GM19455 (cell line): ENCODE results near the gene DLEC1.
"Not testable (repeated sequence)": the region's sequence is repeated elsewhere in the genome, so short reads cannot be mapped to it uniquely, and the experiment has no call there.

ENCODE experiments used
- ATAC-seq: cut with Tn5 transposase; IDR thresholded peaks from one replicate; pipeline ENCODE4 v1.9.1; 2021; ENCODE audit not compliant: unreplicated experiment

Gene DLEC1

DNA sequence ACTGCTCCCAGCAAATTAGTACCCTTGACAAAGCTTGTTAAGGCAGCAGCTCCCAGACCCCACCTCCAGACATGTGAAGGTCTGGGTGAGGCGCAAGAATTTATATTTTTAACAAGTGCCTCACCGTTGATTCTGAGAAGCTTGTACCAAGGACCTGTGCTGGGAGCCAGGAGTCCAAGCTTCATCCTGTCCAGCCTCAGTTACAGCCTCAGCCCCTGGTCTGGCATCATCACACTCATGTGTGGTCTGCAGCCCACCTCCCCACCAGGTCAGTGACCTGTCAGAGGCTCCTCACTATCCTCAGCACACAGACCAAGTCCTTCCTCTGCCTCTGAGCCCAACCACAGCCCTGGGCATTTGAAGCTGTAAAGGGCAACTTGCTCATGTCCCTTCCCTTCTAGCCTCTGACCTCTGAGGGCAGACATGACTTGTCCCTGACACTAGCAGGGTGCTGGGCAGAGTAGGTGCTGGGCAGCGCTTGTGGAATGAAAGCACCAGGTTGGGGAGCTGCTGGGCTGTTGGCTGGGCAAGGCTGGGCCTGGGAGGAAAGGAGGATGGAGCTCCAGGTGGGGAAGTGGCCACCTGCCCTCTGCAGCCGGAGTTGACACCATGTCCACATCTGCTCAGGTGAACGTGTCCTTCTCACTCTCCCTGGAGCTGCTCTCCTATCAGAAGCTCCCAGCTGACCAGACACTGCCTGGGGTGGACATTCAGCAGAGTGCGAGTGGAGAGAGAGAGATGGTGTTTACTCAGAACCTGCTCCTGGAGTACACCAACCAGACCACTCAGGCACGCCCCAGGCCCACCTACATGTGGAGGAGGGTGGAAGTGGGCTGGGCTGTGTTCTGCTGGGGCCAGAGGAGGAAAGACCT lies 81.0 kb downstream of the DLEC1 start:
- no peak for ATAC-seq

DNA sequence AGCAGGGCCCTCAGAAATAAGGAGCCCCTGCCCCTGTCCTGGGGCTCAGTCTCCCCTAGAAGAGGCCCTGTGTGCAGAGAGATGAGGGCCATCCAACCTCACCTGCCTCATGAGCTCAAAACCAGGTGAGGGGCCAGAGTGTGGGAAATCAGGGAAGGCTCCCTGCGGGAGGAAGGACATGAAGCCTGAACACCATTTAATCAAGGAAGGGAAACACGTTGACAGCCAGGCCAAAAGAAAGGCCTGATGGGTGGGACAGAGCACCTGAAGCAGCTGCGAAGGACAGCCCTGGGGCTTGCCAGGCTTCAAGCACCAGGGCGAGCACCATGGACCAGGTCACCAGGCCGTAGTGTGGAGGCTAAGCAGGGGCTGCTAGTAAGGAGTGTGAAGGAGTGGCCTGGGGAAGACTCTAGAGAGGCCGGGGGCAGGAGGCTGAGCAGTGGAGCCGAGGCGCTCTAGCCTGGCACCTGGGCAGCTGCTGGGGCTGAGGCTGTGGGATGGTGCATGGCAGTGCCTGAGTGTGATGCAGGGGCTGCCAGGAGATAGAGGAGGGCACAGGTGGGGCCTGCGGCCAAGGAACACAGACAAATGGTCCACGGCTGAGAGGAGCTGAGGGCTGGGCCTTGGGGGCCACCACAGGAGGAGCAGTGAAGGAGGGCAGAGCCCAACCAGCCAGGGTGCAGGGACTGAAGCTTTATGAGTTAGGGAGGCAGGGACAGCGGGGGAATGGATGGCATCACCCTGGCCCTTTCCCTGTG lies 81.9 kb downstream of the DLEC1 start:
- ATAC-seq: no peak

DNA sequence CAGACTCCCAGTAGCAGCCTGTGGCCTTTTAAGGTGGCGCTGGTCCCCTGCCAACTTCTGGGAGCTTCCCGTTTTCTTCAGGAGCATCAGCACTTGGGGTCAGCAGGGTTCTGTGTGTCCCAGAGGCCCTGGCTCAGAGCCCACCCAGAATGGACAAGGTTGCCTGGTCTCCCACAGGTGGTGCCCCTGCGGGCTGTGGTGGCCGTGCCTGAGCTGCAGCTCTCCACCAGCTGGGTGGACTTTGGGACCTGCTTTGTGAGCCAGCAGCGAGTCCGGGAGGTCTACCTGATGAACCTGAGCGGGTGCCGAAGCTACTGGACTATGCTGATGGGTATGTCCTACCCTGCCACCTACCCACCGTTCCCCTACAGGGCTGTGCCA lies 82.4 kb downstream of the DLEC1 start:
- ATAC-seq: no peak

DNA sequence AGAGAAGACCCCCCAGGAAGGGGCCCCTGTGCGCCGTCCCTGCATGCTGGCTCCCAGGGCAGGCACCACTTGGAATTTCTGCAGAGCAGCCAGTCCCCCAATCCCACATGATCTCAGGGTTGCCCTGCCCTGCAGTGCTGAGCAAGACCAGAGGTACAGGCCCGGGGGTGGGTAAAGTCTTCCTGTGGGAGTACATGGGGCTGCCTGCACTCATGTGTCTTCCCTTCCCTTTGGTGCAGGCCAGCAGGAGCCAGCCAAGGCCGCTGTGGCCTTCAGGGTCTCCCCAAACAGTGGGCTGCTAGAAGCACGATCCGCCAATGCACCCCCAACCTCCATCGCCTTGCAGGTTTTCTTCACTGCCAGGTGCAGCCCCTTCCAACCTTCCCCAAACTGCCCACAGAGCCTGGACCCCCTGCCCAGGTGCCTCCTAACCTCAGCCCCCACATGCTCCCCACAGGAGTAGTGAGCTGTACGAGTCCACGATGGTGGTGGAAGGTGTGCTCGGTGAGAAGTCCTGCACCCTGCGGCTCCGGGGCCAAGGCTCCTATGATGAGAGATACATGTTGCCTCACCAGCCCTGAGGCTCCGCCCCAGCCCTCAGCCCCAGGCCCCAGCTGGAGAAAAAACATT lies 82.9 kb downstream of the DLEC1 start:
- ATAC-seq: no peak

DNA sequence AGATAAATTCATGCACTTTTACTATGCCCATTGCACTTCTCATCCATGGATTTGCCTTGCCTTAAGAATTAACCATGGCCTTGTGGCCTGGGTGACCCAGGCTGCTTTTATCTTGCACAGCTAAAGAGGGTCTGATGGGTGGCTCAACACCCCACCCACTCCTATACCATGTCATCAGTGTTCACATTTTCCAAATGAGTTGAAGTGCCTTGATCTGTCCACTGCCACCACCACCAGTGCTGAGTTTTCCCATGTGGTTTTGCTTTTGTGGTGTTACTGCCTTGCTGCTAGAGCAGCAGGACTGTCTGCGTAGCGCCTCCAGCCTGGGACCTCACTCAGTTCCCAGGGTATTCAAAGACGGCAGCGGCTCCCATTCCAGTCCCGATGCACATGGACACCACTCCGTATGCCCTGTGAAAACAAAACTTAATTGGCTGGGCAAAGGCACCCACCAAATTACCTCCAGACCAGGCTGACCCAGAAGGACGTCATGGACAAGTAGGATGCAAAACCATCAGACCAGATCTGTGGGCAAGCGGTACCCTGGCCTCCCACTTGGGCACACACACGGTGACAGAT lies 83.8 kb downstream of the DLEC1 start:
- ATAC-seq: no peak

DNA sequence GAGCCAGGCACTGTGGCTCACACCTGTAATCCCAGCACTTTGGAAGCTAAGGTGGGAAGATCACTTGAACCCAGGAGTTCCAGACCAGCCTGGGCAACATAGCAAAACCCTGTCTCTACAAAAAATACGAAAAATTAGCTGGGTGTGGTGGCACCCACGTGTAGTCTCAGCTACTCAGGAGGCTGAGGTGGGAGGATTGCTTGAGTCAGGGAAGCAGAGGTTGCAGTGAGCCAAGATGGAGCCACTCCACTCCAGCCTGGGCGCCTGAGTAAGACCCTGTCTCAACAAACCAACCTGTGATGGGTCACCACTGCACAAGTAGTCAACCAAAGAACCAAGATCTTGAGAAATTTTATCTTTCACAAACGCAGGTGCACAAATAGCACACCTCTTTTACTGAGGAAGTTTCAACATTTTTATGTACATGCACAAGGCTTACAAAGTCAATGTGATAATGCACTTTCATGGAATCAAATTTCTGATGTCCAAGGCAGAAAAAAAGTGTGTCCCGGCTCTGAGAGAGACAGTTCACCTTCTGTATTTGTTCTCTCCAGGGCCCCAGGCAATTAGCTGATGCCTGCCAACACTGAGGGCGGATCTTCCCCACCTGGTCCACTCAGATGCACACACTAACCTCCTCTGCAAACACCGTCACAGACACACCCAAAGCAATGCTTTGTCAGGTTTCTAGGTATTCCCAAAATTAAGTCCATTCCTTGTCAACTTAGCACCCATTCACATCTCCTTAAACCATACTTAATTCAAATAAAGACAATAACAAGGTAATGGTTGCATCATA lies 85.5 kb downstream of the DLEC1 start:
- no peak for ATAC-seq

DNA sequence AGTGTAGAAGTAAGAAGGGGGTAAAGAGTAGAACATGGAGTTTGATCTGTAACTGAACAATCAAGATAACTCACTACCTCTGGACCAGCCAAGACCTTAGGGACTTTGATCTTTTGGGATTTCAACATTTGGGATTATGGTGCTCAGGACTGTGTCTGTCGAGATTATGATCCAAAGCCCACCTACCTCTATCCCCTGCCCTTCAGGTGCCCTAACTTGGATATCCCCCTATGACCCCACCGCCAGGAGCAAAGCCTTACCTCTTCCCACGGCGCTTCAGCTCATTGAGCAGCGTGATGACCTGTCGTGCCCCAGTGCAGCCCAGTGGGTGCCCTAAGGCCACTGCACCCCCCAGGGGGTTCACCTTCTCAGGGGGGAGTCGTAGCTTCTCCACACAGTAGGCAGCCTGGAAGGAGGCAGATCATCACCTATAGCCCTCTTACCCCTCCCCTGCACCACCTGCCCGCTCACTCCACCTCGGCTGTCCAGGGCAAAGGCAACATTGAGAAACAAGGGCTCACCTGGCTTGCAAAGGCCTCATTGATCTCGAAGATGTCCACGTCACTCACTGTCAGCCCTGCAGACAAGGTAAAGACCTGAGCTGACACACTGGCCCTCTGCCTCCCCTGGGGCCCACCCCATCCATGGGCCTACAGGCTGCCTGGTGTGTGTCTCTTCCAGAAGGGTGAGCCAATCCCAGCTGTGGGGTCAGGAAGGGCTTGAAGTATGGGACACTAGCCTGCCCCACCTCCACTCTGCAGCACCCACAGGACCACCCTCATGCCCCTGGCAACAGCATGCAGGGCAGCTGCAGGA lies 86.5 kb downstream of the DLEC1 start:
- no peak for ATAC-seq

DNA sequence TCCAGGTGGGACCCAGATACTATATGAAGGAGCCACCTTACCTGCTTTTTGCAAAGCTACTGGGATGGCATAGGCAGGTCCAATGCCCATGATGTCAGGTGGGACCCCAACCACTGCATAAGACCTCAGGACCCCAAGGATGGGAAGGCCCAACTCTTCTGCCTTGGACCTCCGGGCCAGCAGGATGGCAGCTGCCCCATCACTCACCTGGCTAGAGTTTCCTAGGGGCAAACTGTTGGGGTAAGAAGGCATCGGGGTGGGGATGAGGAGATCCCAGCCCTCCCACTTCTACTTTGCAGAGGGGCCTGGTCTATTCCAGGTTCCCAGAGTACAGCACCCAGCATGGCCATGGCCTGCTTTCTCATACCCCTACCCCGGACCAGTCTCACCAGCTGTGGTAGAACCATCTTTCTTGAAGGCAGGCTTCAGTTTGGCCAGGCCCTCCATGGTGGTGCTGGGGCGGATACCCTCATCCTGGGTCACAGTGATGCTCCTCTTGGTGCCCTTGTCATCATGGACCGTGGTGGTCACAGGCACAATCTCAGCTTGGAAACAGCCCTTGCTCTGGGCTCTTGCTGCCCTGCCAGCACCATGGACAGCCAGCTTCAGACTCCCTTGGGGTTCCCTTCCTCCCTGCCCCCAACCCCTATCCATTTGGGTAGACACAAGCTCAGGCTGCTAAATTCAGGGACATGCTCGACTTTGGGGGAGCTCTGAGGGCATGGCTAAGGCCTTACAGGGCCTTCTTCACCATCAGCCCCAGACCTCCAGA lies 87.3 kb downstream of the DLEC1 start:
- ATAC-seq: no peak

DNA sequence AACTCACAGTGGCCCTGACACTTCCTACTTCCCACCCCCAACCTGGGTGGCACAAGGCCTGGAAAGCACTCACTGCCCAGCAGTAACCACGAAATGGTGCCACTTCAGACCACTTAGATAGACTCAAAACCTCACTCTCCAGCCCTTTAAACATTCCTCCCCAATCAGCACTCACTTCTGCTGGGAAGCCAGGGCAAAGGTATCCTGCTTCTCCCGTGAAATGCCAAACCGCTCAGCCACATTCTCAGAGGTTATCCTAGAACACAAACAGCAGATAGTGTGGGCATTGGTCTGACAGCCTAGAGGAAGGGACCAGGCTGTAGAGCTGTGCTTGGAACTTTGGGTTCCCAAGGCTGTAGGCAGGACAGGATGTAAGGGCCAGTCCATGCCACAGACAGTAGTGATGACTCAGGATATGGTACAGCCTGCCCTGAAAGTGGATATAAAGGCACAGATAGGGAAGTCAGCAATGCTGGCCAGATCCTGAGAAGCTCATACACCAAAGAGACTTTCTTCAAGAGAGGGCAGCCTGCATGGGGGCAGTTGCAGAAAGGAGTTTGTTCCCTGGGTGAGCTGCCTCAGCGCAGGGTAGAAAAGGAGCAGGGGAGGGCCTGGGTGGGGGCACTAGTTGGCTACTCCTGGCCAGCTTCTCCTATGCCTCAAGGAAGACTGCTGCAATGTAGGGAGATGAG lies 88.7 kb downstream of the DLEC1 start:
- ATAC-seq: no peak

DNA sequence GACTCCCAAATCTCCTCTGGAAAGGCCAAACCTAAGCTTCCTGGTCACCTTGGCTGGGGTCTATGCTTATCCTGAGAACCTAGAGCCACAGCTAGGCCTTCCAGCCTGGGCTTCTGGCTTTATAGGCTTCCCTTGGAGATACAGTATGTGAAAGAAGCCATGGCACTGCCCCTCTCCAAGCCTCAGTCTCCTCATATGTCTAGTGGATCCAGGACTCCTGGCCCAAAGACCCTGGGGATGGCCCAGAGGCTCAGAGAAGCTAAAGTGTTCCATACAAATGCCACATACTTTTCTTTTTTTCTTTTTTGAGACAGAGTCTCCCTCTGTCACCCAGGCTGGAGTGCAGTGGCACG lies 89.3 kb downstream of the DLEC1 start:
- no peak for ATAC-seq

DNA sequence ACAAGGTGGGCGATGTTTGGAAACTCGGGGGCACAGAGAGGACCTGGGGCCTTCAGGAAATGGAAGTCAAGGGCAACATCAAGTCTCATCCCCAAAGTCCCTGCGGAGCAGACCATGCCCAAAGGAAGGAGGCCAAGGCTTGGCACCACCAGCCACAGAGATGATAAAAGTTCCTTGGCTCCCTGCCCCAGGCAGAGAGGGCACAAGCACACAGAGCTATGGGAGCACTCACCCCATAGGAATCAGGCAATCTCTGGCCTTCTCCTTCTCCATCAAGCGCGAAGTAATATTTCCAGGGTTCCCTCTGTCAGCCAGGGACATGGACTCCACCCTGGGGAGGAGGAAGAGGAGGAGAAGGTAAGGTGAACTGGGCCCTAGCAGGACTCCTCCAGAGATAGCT lies 90.0 kb downstream of the DLEC1 start:
- ATAC-seq: no peak

DNA sequence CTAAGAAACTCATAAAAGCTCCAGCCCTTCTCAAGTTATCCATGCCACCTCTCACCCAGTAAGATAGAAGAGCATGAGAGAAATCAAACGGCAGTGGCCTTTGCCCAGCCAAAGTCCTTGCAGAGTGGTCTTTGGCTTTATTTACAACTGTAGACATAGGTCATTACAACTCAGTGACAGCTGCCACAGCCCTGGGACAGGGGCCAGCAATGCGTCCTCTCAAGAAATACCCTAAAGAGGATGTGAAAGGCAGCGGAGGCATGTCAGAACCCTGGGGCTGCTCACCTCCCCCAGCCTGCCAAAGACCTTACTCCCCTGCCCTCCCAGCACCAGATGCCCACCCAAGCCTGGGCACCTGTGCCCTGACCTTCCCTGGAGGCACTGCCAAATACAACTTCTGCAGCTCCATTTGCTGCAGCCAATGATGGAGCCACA lies 91.6 kb downstream of the DLEC1 start:
- no peak for ATAC-seq

DNA sequence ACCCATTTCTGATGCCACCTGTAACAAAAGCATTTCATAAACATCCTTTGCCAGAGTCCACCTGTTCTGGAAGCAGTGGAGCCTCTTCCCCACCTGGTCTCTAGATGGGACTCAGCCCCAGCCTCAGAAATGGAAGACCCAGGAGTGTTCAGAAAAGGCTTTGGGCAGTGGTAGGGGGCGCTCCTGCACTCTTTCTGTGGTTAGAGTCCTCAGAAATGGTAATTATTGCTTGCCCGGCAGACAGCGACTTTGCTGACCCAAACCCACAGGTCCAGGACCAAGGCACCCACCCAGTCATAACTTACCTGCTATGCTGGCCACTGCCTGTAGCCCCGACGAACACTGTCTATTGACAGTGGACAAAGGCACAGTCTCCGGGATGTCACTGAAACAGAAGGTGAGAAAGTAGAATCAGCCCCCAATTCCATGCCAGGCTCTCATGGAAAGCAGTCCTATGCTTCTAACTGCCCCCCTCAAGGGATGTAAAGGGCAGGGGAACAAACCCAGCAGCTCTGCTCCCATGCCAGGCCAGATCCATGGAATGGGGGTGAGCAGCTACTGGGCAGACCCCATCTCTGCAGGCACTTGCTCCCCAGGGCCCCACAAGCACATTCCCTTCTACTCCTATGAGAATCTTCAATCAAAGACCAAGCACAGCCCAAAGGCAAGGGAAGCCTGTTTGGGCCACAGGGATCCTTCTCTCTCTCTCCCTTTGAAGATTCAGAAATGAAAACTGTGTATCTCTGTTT lies 92.8 kb downstream of the DLEC1 start:
- ATAC-seq: no peak

DNA sequence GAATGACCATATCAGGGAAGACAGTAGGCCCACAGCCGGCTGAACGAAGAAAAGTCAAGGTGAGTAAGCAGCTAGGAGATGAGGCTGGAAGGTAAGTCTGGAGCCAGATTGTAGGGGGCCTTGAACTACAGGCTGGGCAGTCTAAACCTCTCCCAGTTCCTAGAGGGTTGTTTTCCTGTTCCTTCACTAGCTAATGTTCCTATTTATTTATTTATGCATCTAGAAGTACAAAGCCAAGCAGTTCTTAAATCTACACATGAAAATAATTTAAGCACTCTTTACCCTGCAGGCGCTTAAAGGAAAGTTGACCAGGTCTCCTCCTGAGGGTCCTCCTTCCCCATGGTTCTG lies 94.2 kb downstream of the DLEC1 start:
- ATAC-seq: no peak

DNA sequence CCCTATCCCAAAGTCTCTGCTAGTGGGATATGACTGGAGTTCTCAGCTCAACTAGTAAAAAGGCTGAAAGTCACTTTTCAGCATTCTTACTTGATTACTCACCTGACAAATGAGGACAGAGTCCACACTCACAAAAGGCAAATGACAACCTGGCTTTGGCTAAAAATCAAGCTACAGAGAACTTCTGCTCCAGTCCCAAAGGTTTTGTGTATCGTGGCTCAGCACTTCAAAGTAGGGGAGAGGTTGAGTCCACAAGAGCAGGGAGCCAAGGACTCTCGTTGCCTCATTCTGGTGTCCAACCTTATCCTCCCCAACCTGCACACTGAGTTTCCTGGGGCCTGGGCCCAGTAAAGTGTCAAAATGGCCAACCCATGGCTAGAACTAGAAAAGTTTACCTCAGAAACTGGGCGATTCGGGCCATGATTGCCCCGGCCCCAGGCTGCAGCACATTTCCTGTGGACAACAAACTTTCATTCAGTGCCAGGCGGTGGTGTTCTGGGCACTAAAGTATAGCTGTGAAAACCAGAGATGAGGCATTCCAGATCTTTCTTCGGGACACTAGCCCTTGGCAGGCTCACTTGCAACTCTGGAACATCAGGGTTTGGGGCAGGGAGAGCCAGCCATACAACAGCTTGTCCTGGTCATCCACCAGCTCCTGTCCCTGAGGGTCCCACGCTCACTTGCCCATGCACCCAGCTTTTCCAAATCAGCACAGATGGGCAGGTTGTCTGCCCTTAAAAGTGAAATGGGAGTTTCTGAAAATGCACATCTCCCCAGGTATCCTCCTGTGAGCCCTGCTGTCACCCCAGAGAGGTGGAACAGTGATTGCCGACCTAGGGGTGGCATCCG lies 94.8 kb downstream of the DLEC1 start:
- no peak for ATAC-seq

DNA sequence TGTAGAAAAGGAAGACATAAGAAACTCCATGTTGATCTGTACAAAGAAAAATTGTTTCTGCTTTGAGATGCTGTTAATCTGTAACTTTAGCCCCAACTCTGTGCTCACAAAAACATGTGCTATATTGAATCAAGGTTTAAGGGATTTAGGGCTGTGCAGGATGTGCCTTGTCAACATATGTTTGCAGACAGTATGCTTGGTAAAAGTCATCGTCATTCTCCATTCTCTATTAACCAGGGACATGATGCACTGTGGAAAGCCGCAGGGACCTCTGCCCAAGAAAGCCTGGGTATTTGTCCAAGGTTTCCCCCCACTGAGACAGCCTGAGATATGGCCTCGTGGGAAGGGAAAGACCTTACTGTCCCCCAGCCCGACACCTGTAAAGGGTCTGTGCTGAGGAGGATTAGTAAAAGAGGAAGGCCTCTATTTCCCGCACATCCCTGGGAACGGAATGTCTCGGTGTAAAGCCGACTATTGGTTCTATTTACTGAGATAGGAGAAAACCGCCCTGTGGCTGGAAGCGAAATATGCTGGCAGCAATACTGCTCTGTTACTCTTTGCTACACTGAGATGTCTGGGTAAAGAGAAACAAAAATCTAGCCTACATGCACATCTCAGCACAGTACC lies 95.6 kb downstream of the DLEC1 start:
- not testable (repeated sequence) for ATAC-seq
